Pancreas (tissue), 10 donors: ENCODE measurements around the gene IQCK. TPM values are rescaled to one million over a fixed set of nuclear protein-coding genes. Genes with fewer than 3 reads are reported as not detected.

ENCODE experiments used
- ATAC-seq, 4 donors: fragments of 200-7000 bp; cut with Tn5 transposase; one replicate each; pipeline versions ENCODE4 v1.8.0 to v1.9.1; 2020; ENCODE audit warnings: mild to moderate bottlenecking in 4 of 4, moderate library complexity in 4 of 4
- DNase-seq, 6 donors: peaks; one replicate each; pipeline ENCODE4 v3.0.0-alpha.2; 2020
- FAIRE-seq: peaks from 2 replicates; lab custom pipeline; 2012; peaks lifted over from hg19 to GRCh38; lab: Jason Lieb, UNC
- H3K27ac ChIP-seq, 4 donors: fragments of 200-600 bp; sonication (generic); 1 replicate in 3 of 4; 2 replicates in 1 of 4; pipeline versions ENCODE4 v1.5.0 to v1.8.0; 2020
- H3K27me3 ChIP-seq, 4 donors: fragments of 200-600 bp; one replicate each; pipeline ENCODE4 v1.8.0; 2021
- H3K36me3 ChIP-seq, 3 donors: fragments of 200-600 bp; sonication (generic) in 1 of 3; one replicate each; pipeline versions ENCODE4 v1.5.0 to v1.8.0; 2020 to 2021
- H3K4me1 ChIP-seq, 3 donors: fragments of 200-600 bp; one replicate each; pipeline ENCODE4 v1.8.0; 2021
- H3K4me3 ChIP-seq, 4 donors: fragments of 200-600 bp; sonication (generic) in 2 of 4; one replicate each; pipeline versions ENCODE4 v1.5.0 to v1.8.0; 2020 to 2021
- H3K9me3 ChIP-seq, 4 donors: fragments of 200-600 bp; one replicate each; pipeline ENCODE4 v1.8.0; 2021
- CTCF ChIP-seq, 4 donors: fragments of 200-600 bp; sonication (generic) in 3 of 4; IDR thresholded peaks; one replicate each; pipeline versions ENCODE4 v1.5.0 to v1.8.0; 2021; ENCODE audit warnings: antibody characterized with exemption in 4 of 4
- WGBS, 2 donors: extraction: QIAGEN DNeasy Blood & Tissue Kit; methylation state at CpG; one replicate each; pipeline ENCODE4 v1.1.7; 2013; 5-methylcytosine and 5-hydroxymethylcytosine counted together
- intact Hi-C, 3 donors: fragments of 100-400 bp; cut with DNase I; formaldehyde crosslinking; loops; one replicate each; pipeline versions ENCODE4 v1.11.1 to v1.14.2; 2022
- polyA plus RNA-seq, 2 donors: library from polyadenylated mRNA; stranded (reverse); fragments of 200-250 nt; gene quantifications; one replicate each; pipeline ENCODE4 v1.2.3, GENCODE V29; 2013
- total RNA-seq, 6 donors: library from RNA; stranded (reverse); fragmentation: NEBNext Ultra II Directional in 4 of 6; extraction: Animal tissue kit (Norgen Biotek cat#: 25700) in 4 of 6; gene quantifications; one replicate each; pipeline versions ENCODE4 v1.2.1 to v1.2.4, GENCODE V29; 2021 to 2023
- donor health status: healthy with polysubstance abuse.
- donor health status: DM: no; HTN: no; CAD: no; lungs with moderate emphysema.
- donor health status: DM: no; HTN: no; CAD: no.
- donor health status: control.
- donor health status: control.
- donor health status: Bipolar disorder and iron deficiency.
- donor health status: DM: yes; HTN: yes; CAD: no.
- donor health status: DM: no; HTN: no; CAD: no.
- donor health status: DM: no; HTN: no; CAD: no.
- donor health status: DM: yes; HTN: yes; CAD: no.

IQCK gene
- total and polyA plus RNA-seq, 8 donors: 6.7 to 15.5 (median 10.9) TPM

GRCh38 chr16:19769239-19769638, 51.2 kb downstream of the IQCK start:
- no peaks in the 10 kb centered on the region for H3K36me3 ChIP-seq
- H3K4me3 ChIP-seq: no peak overlapping the region
- peaks cover 0 to 5% (median 0%) of the 10 kb centered on the region in 3 donors for H3K4me1 ChIP-seq
- intact Hi-C loops: no loop called here
- 91 to 92% methylated on average over 4 of the region's 4 CpGs for WGBS, 2 donors
- DNase-seq (no peak), ATAC-seq (no peak), FAIRE-seq (no peak)
- H3K27me3 ChIP-seq: no peaks in the 10 kb centered on the region
- no peak overlapping the region for H3K27ac ChIP-seq
- TF ChIP-seq CTCF (IDR thresholded peaks at IDR 0.05): no peak
- H3K9me3 ChIP-seq: no peaks in the 10 kb centered on the region

GRCh38 chr16:19771040-19771439, 53.0 kb downstream of the IQCK start:
- 69 to 81% methylated on average over 3 of the region's 3 CpGs for WGBS, 2 donors
- ATAC-seq: no peak
- no peak for DNase-seq
- peaks cover 0 to 2% (median 0%) of the 10 kb centered on the region in 3 donors for H3K4me1 ChIP-seq
- intact Hi-C loops: no loop called here
- no peak for TF ChIP-seq CTCF (IDR thresholded peaks at IDR 0.05)
- no peaks in the 10 kb centered on the region for H3K9me3 ChIP-seq
- H3K4me3 ChIP-seq: no peak overlapping the region
- no peak overlapping the region for H3K27ac ChIP-seq
- FAIRE-seq: no peak
- no peaks in the 10 kb centered on the region for H3K27me3 ChIP-seq
- H3K36me3 ChIP-seq: no peaks in the 10 kb centered on the region

GRCh38 chr16:19771796-19772195, 53.7 kb downstream of the IQCK start:
- TF ChIP-seq CTCF (IDR thresholded peaks at IDR 0.05): no peak
- H3K27ac ChIP-seq: no peak overlapping the region
- H3K9me3 ChIP-seq: no peaks in the 10 kb centered on the region
- 74 to 79% methylated on average over 4 of the region's 4 CpGs for WGBS, 2 donors
- ATAC-seq (no peak), DNase-seq (no peak), FAIRE-seq (no peak)
- intact Hi-C loops: no loop called here
- H3K4me3 ChIP-seq: no peak overlapping the region
- no peaks in the 10 kb centered on the region for H3K36me3 ChIP-seq
- no peaks in the 10 kb centered on the region for H3K4me1 ChIP-seq
- no peaks in the 10 kb centered on the region for H3K27me3 ChIP-seq

- no peak for ATAC-seq
- intact Hi-C loops: no loop called here
- Histone ChIP-seq H3K4me1 (no peaks in the 10 kb centered on the region), H3K27ac (no peak overlapping the region), H3K36me3 (no peaks in the 10 kb centered on the region), H3K9me3 (no peaks in the 10 kb centered on the region), H3K27me3 (no peaks in the 10 kb centered on the region), H3K4me3 (no peak overlapping the region)
- DNase-seq: no peak
- 62 to 68% methylated on average over 2 of the region's 2 CpGs for WGBS, 2 donors
- TF ChIP-seq CTCF (IDR thresholded peaks at IDR 0.05): no peak
- no peak for FAIRE-seq
Measured at GRCh38 chr16:19774024-19774423, 56.0 kb downstream of the IQCK start.

GRCh38 chr16:19776147-19776546, 58.1 kb downstream of the IQCK start:
- ATAC-seq (no peak), DNase-seq (no peak), FAIRE-seq (no peak)
- Histone ChIP-seq H3K36me3 (no peaks in the 10 kb centered on the region), H3K4me3 (no peak overlapping the region), H3K27me3 (no peaks in the 10 kb centered on the region), H3K4me1 (no peaks in the 10 kb centered on the region), H3K27ac (no peak overlapping the region), H3K9me3 (no peaks in the 10 kb centered on the region)
- intact Hi-C loops: no loop called here
- no peak for TF ChIP-seq CTCF (IDR thresholded peaks at IDR 0.05)
- WGBS, 2 donors: 90 to 92% methylated on average over 3 of the region's 3 CpGs
